IMR-90 (cell line): ENCODE data around the gene CD86. TPM values are rescaled to one million over a fixed set of nuclear protein-coding genes. Genes with fewer than 3 reads are reported as not detected.

ENCODE experiments used
- ATAC-seq: fragments of 200-7000 bp; cut with Tn5 transposase; 2 replicates; pipeline ENCODE4 v1.9.1; 2020; ENCODE audit warnings: low read depth, mild to moderate bottlenecking, moderate library complexity
- BruUV-seq: library from RNA; stranded (reverse); fragments of 400-500 nt; replicated peaks from 2 replicates; lab custom pipeline; 2021; lab: Mats Ljungman, UMichigan
- CTCF ChIA-PET: fragments of 300-600 bp; formaldehyde crosslinking; extraction: SDS; loops from one replicate; lab custom pipeline; 2021; ENCODE audit warnings: antibody characterized with exemption; lab: Yijun Ruan, JAX
- POLR2A ChIA-PET: fragments of 300-600 bp; sonication (Branson Sonifier 250); formaldehyde crosslinking; loops from one replicate; lab custom pipeline; 2022; ENCODE audit warnings: antibody characterized with exemption; ENCODE audit not compliant: unreplicated experiment; lab: Charles Lee
- DNase-seq: peaks from one replicate; pipeline ENCODE4 v3.0.0; 2013
- H2AFZ ChIP-seq: replicated peaks from 2 replicates; pipeline ENCODE3; 2013; ENCODE audit warnings: low read length, mild to moderate bottlenecking; ENCODE audit not compliant: poor library complexity
- H2AK5ac ChIP-seq: 2 replicates; pipeline ENCODE4 v1.6.1; 2013; ENCODE audit warnings: low read depth, low read length, inconsistent platforms
- H2AK9ac ChIP-seq: replicated peaks from 2 replicates; pipeline ENCODE3; 2013; ENCODE audit warnings: mild to moderate bottlenecking, low read depth, low read length, moderate library complexity; ENCODE audit not compliant: poor library complexity
- H2BK120ac ChIP-seq: 2 replicates; pipeline ENCODE4 v1.6.1; 2013; ENCODE audit warnings: low read depth, low read length, inconsistent platforms
- H2BK15ac ChIP-seq: 3 replicates; pipeline ENCODE4 v1.6.1; 2013; ENCODE audit warnings: low read depth, low read length, inconsistent platforms
- H2BK20ac ChIP-seq: 2 replicates; pipeline ENCODE4 v1.6.1; 2013; ENCODE audit warnings: low read depth, mild to moderate bottlenecking, inconsistent platforms, low read length, moderate library complexity
- H2BK5ac ChIP-seq: 2 replicates; pipeline ENCODE4 v1.6.1; 2013; ENCODE audit warnings: mild to moderate bottlenecking, low read depth, low read length, inconsistent platforms; ENCODE audit not compliant: poor library complexity, severe bottlenecking
- H3K14ac ChIP-seq: replicated peaks from 2 replicates; pipeline ENCODE4 v1.6.1; 2013; ENCODE audit warnings: low read depth, low read length, inconsistent platforms
- H3K18ac ChIP-seq: 2 replicates; pipeline ENCODE4 v1.6.1; 2013; ENCODE audit warnings: low read depth, low read length, control low read depth
- H3K23ac ChIP-seq: 2 replicates; pipeline ENCODE4 v1.6.1; 2013; ENCODE audit warnings: low read depth, low read length, inconsistent platforms
- H3K27ac ChIP-seq: 2 replicates; pipeline ENCODE4 v1.5.1; 2013; ENCODE audit warnings: mild to moderate bottlenecking, control low read depth, low read length; ENCODE audit not compliant: insufficient read depth
- H3K27me3 ChIP-seq: 2 replicates; pipeline ENCODE4 v1.6.1; 2013; ENCODE audit warnings: low read length; ENCODE audit not compliant: control insufficient read depth, insufficient read depth
- H3K36me3 ChIP-seq: 2 replicates; pipeline ENCODE4 v1.6.1; 2013; ENCODE audit warnings: low read length, mixed read lengths; ENCODE audit not compliant: control insufficient read depth, insufficient read depth
- H3K4ac ChIP-seq: 2 replicates; pipeline ENCODE4 v1.6.1; 2013; ENCODE audit warnings: low read depth, low read length, inconsistent platforms
- H3K4me1 ChIP-seq: 2 replicates; pipeline ENCODE4 v1.6.1; 2013; ENCODE audit warnings: low read length, mixed read lengths; ENCODE audit not compliant: control insufficient read depth, insufficient read depth
- H3K4me2 ChIP-seq: 2 replicates; pipeline ENCODE4 v1.6.1; 2013; ENCODE audit warnings: low read depth, mild to moderate bottlenecking, control low read depth, low read length, moderate library complexity
- H3K4me3 ChIP-seq: 2 replicates; pipeline ENCODE4 v1.5.1; 2013; ENCODE audit warnings: low read depth, mild to moderate bottlenecking, control low read depth, low read length, moderate library complexity; ENCODE audit not compliant: insufficient read depth
- H3K56ac ChIP-seq: 2 replicates; pipeline ENCODE4 v1.6.1; 2013; ENCODE audit warnings: low read length, inconsistent platforms; ENCODE audit not compliant: insufficient read depth; ENCODE audit errors: extremely low read depth
- H3K79me1 ChIP-seq, 2 experiments: 2 replicates each; pipeline ENCODE4 v1.6.1; 2013; ENCODE audit warnings: low read length in 2 of 2, inconsistent platforms in 1 of 2, low read depth in 1 of 2
- H3K9ac ChIP-seq: 2 replicates; pipeline ENCODE4 v1.6.1; 2013; ENCODE audit warnings: low read depth, low read length, control low read depth
- H3K9me1 ChIP-seq: 2 replicates; pipeline ENCODE4 v1.6.1; 2013; ENCODE audit warnings: low read length, inconsistent platforms; ENCODE audit not compliant: insufficient read depth
- H3K9me3 ChIP-seq: 2 replicates; pipeline ENCODE4 v1.6.1; 2013; ENCODE audit warnings: low read length; ENCODE audit not compliant: control insufficient read depth, insufficient read depth
- H4K20me1 ChIP-seq: 2 replicates; pipeline ENCODE4 v1.6.1; 2013; ENCODE audit warnings: low read length, inconsistent platforms; ENCODE audit not compliant: insufficient read depth
- H4K5ac ChIP-seq: 2 replicates; pipeline ENCODE4 v1.6.1; 2013; ENCODE audit warnings: mild to moderate bottlenecking, low read depth, low read length, control low read depth
- H4K8ac ChIP-seq, 2 experiments: 2 replicates each; pipeline ENCODE4 v1.6.1; 2013; ENCODE audit warnings: low read depth in 2 of 2, low read length in 2 of 2, control low read depth in 1 of 2, inconsistent platforms in 1 of 2
- H4K91ac ChIP-seq: 2 replicates; pipeline ENCODE4 v1.6.1; 2013; ENCODE audit warnings: low read depth, low read length, inconsistent platforms; ENCODE audit not compliant: insufficient read depth
- BHLHE40 ChIP-seq: fragments of 150-350 bp; IDR thresholded peaks from 2 replicates; pipeline ENCODE4 v1.6.1; 2016; ENCODE audit warnings: mild to moderate bottlenecking, low read depth, low read length
- CEBPB ChIP-seq: IDR thresholded peaks from 2 replicates; pipeline ENCODE4 v1.6.1; 2012; ENCODE audit warnings: low read depth, low read length, improper control_type of control experiment
- CHD1 ChIP-seq: IDR thresholded peaks from 2 replicates; pipeline ENCODE4 v1.6.1; 2012; ENCODE audit warnings: low read depth, low read length, improper control_type of control experiment
- FOS ChIP-seq: fragments of 150-350 bp; IDR thresholded peaks from 2 replicates; pipeline ENCODE4 v1.6.1; 2016; ENCODE audit warnings: low read depth, low read length
- MAFK ChIP-seq: IDR thresholded peaks from 2 replicates; pipeline ENCODE4 v1.6.1; 2012; ENCODE audit warnings: low read depth, low read length, improper control_type of control experiment
- MAZ ChIP-seq: IDR thresholded peaks from 2 replicates; pipeline ENCODE4 v1.6.1; 2012; ENCODE audit warnings: low read depth, mild to moderate bottlenecking, low read length, improper control_type of control experiment, moderate library complexity, borderline replicate concordance
- MXI1 ChIP-seq: IDR thresholded peaks from 2 replicates; pipeline ENCODE4 v1.6.1; 2012; ENCODE audit warnings: low read depth, mild to moderate bottlenecking, low read length, moderate library complexity, borderline replicate concordance
- NFE2L2 ChIP-seq: fragments of 150-350 bp; IDR thresholded peaks from 2 replicates; pipeline ENCODE4 v1.6.1; 2016; ENCODE audit warnings: low read depth, mild to moderate bottlenecking, low read length
- RAD21 ChIP-seq: IDR thresholded peaks from 2 replicates; pipeline ENCODE4 v1.6.1; 2012; ENCODE audit warnings: low read length, improper control_type of control experiment
- RFX5 ChIP-seq: IDR thresholded peaks from 2 replicates; pipeline ENCODE4 v1.8.0; 2012; ENCODE audit warnings: low read depth, mild to moderate bottlenecking, low read length, moderate library complexity
- SMC3 ChIP-seq: fragments of 150-350 bp; IDR thresholded peaks from 2 replicates; pipeline ENCODE4 v1.6.1; 2016; ENCODE audit warnings: low read depth, mild to moderate bottlenecking, antibody characterized with exemption, low read length, moderate library complexity
- WGBS, 2 experiments: methylation state at CpG; one replicate each; pipeline versions ENCODE4 v1.1.5 to v1.1.7; 2013; ENCODE audit warnings: missing lambda C conversion rate in 2 of 2; ENCODE audit not compliant: insufficient read length in 1 of 2; ENCODE audit errors: extremely low coverage in 2 of 2; 5-methylcytosine and 5-hydroxymethylcytosine counted together
- dilution Hi-C: fragments of 300-500 bp; cut with HindIII; formaldehyde crosslinking; loops from one replicate; pipeline ENCODE4 v1.14.3; 2018; ENCODE audit warnings: low sequenced_read_pairs; ENCODE audit not compliant: unreplicated experiment
- in situ Hi-C: fragments of 300-500 bp; cut with MboI; formaldehyde crosslinking; loops from 3 replicates; pipeline ENCODE4 v1.14.3; 2019; ENCODE audit warnings: low sequenced_read_pairs, inconsistent platforms, mixed read lengths
- intact Hi-C: fragments of 100-400 bp; cut with micrococcal nuclease; formaldehyde crosslinking; loops from 2 replicates; pipeline ENCODE4 v1.10.0; 2022
- polyA plus RNA-seq, 3 experiments: library from polyadenylated mRNA; depleted of rRNA; stranded (reverse); fragments of >200 nt; gene quantifications; 2 replicates each; pipeline ENCODE4 v1.2.3, GENCODE V29; 2012; ENCODE audit warnings: low replicate concordance in 1 of 3
- total RNA-seq: library from RNA; depleted of rRNA; stranded (reverse); fragments of >200 nt; gene quantifications from 2 replicates; pipeline ENCODE4 v1.2.3, GENCODE V29; 2012
- TF ChIP-seq, protein P1 (sequence below): fragments of 150-350 bp; IDR thresholded peaks from 2 replicates; pipeline ENCODE4 v1.6.1; 2016; ENCODE audit warnings: low read depth, mild to moderate bottlenecking, low read length, moderate library complexity, borderline replicate concordance
- TF ChIP-seq, protein P2 (sequence below): conservative IDR thresholded peaks from 2 replicates; pipeline ENCODE4 v1.5.1; 2012; ENCODE audit warnings: mild to moderate bottlenecking, low read depth, low read length, improper control_type of control experiment
- TF ChIP-seq, protein P3 (sequence below): fragments of 150-350 bp; IDR thresholded peaks from 2 replicates; pipeline ENCODE4 v1.6.1; 2017; ENCODE audit warnings: mild to moderate bottlenecking, antibody characterized with exemption, low read length, low read depth

Gene CD86
- total and polyA plus RNA-seq, 2 of the 4 experiments (the other 2 are of a cell fraction) = not detected

GRCh38 chr3:122080207-122080587 lies 25.0 kb downstream of the CD86 start:
- Histone ChIP-seq H3K18ac (no peak overlapping the region), H2AK5ac (no peak overlapping the region), H3K56ac (no peak overlapping the region), H3K4me2 (no peak overlapping the region), H2BK120ac (no peak overlapping the region), H3K4me1 (no peaks in the 10 kb centered on the region), H2BK15ac (no peak overlapping the region), H4K91ac (no peak overlapping the region), H3K4me3 (no peak overlapping the region), H3K14ac (no peak overlapping the region), H3K9me1 (no peaks in the 10 kb centered on the region), H3K4ac (no peak overlapping the region), H3K9ac (no peak overlapping the region), H3K27me3 (peaks cover 7% of the 10 kb centered on the region), H2BK5ac (no peak overlapping the region), H3K23ac (no peak overlapping the region), H3K79me1 (no peaks in the 10 kb centered on the region), H3K27ac (no peak overlapping the region), H3K9me3 (no peaks in the 10 kb centered on the region), H4K20me1 (no peaks in the 10 kb centered on the region), H3K36me3 (no peaks in the 10 kb centered on the region), H4K8ac (no peak overlapping the region), H2AK9ac (no peak overlapping the region), H2AFZ (no peak overlapping the region), H4K5ac (no peak overlapping the region), H2BK20ac (no peak overlapping the region)
- ChIA-PET POLR2A (no interaction called here), CTCF (interaction anchor here (0.7 kb wide), 1 partner anchor 711 kb away, joined by 3 read pairs; no protein-coding TSS in a partner anchor)
- dilution Hi-C loops = no loop called here
- no CpG with 5 or more reads among the region's 9 CpGs for WGBS, 2 experiments
- no peak for TF ChIP-seq MXI1
- TF ChIP-seq, protein P1, sequence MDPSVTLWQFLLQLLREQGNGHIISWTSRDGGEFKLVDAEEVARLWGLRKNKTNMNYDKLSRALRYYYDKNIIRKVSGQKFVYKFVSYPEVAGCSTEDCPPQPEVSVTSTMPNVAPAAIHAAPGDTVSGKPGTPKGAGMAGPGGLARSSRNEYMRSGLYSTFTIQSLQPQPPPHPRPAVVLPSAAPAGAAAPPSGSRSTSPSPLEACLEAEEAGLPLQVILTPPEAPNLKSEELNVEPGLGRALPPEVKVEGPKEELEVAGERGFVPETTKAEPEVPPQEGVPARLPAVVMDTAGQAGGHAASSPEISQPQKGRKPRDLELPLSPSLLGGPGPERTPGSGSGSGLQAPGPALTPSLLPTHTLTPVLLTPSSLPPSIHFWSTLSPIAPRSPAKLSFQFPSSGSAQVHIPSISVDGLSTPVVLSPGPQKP = no peak
- TF ChIP-seq CEBPB = no peak
- TF ChIP-seq, protein P2, sequence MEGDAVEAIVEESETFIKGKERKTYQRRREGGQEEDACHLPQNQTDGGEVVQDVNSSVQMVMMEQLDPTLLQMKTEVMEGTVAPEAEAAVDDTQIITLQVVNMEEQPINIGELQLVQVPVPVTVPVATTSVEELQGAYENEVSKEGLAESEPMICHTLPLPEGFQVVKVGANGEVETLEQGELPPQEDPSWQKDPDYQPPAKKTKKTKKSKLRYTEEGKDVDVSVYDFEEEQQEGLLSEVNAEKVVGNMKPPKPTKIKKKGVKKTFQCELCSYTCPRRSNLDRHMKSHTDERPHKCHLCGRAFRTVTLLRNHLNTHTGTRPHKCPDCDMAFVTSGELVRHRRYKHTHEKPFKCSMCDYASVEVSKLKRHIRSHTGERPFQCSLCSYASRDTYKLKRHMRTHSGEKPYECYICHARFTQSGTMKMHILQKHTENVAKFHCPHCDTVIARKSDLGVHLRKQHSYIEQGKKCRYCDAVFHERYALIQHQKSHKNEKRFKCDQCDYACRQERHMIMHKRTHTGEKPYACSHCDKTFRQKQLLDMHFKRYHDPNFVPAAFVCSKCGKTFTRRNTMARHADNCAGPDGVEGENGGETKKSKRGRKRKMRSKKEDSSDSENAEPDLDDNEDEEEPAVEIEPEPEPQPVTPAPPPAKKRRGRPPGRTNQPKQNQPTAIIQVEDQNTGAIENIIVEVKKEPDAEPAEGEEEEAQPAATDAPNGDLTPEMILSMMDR = no peak
- TF ChIP-seq MAZ = no peak
- no peak for TF ChIP-seq MAFK
- no peak for TF ChIP-seq NFE2L2
- TF ChIP-seq RFX5 = no peak
- TF ChIP-seq SMC3 = no peak
- no peak for TF ChIP-seq FOS
- TF ChIP-seq, protein P3, sequence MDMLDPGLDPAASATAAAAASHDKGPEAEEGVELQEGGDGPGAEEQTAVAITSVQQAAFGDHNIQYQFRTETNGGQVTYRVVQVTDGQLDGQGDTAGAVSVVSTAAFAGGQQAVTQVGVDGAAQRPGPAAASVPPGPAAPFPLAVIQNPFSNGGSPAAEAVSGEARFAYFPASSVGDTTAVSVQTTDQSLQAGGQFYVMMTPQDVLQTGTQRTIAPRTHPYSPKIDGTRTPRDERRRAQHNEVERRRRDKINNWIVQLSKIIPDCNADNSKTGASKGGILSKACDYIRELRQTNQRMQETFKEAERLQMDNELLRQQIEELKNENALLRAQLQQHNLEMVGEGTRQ = no peak
- no peak for TF ChIP-seq CHD1
- no peak for TF ChIP-seq BHLHE40
- TF ChIP-seq RAD21 = no peak
- ATAC-seq (no peak), DNase-seq (no peak)
- BruUV-seq = no TSS peak
- in situ Hi-C loops = no loop called here
- intact Hi-C loops = no loop called here
